Body of pancreas (tissue), 4 donors: ENCODE measurements around the gene CDK14.

Source experiments
- POLR2A ChIP-seq, 3 donors: fragments of 450-650 bp; IDR thresholded peaks; one replicate each; pipeline ENCODE4 v1.6.1; 2016; ENCODE audit warnings: antibody characterized with exemption in 3 of 3, mild to moderate bottlenecking in 2 of 3
- TF ChIP-seq, protein P1 (sequence below), 7 experiments: fragments of 450-650 bp in 4 of 7; fragments of 200-600 bp in 3 of 7; sonication (generic) in 3 of 7; IDR thresholded peaks; one replicate each; pipeline ENCODE4 v1.5.1; 2016 to 2019; ENCODE audit warnings: antibody characterized with exemption in 7 of 7

DNA sequence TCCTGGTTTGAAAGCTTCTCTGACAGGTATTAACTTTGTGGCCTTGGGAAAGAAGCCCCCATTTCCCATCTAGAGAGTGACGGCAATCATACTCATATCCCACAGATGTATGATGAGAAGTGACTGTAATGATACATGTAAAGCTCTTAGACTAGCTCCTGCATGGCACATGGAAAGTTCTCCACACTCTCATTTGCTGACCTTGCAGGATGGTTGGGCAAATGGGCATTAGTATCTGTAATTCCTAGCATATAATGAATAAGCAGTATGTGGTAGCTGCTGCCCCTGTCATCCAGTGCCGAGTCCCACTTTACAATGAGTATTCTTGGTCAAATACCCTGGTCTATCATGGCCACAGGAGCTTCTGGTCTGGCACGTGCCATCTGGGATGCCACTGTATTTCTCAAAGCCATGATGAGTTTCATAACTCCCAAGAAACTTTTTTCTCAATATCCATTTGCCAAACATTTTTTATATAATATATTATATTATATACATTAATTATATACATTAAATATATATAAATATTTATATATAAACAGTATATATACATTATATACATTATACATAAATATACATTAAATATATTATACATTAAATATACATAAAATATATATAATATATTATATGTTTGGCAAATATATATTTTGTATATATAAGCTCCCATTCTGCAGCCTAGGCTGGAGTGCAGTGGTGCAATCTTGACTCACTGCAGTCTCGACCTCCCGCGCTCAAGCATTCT, 561.6 kb downstream of the CDK14 start:
- TF ChIP-seq, protein P1, sequence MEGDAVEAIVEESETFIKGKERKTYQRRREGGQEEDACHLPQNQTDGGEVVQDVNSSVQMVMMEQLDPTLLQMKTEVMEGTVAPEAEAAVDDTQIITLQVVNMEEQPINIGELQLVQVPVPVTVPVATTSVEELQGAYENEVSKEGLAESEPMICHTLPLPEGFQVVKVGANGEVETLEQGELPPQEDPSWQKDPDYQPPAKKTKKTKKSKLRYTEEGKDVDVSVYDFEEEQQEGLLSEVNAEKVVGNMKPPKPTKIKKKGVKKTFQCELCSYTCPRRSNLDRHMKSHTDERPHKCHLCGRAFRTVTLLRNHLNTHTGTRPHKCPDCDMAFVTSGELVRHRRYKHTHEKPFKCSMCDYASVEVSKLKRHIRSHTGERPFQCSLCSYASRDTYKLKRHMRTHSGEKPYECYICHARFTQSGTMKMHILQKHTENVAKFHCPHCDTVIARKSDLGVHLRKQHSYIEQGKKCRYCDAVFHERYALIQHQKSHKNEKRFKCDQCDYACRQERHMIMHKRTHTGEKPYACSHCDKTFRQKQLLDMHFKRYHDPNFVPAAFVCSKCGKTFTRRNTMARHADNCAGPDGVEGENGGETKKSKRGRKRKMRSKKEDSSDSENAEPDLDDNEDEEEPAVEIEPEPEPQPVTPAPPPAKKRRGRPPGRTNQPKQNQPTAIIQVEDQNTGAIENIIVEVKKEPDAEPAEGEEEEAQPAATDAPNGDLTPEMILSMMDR (IDR thresholded peaks at IDR 0.05): no peak
- no peak for TF ChIP-seq POLR2A (IDR thresholded peaks at IDR 0.05)
